HCT116 (cell line): ENCODE measurements around the gene FAM171A1. TPM values are rescaled to one million over a fixed set of nuclear protein-coding genes. Genes with fewer than 3 reads are reported as not detected.
A peak's percentile ranks its signal among the peaks of the same experiment; 100 is the strongest.

Source experiments
- ATAC-seq: fragments of 200-7000 bp; cut with Tn5 transposase; 2 replicates; pipeline ENCODE4 v1.9.1; 2020; ENCODE audit warnings: mild to moderate bottlenecking, moderate library complexity
- BruUV-seq: library from RNA; stranded (reverse); fragments of 400-500 nt; replicated peaks from 2 replicates; lab custom pipeline; 2021; lab: Mats Ljungman, UMichigan
- CTCF ChIA-PET: fragments of 300-600 bp; sonication (Branson Sonifier 250); formaldehyde crosslinking; loops from one replicate; lab custom pipeline; 2021; ENCODE audit warnings: antibody characterized with exemption; lab: Charles Lee
- POLR2A ChIA-PET: fragments of 300-600, 350-600 bp; sonication (Branson Sonifier 250); formaldehyde crosslinking; loops from one replicate; lab custom pipeline; 2021; ENCODE audit warnings: antibody characterized with exemption; lab: Charles Lee
- RAD21 ChIA-PET, 2 experiments: fragments of 300-600 bp; sonication (Branson Sonifier 250); formaldehyde crosslinking; loops; one replicate each; lab custom pipeline; 2023; ENCODE audit warnings: low total read pairs in 2 of 2; ENCODE audit not compliant: uncharacterized antibody in 2 of 2, unreplicated experiment in 2 of 2, low non-redundant PET in 1 of 2; lab: Charles Lee
- DNase-seq: peaks from one replicate; pipeline ENCODE4 v3.0.0-alpha.2; 2010; ENCODE audit warnings: low read depth, low spot score
- H2AFZ ChIP-seq: fragments of 200-600 bp; shearing (Covaris generic), sonication (generic); 2 replicates; pipeline ENCODE4 v1.6.1; 2017; ENCODE audit warnings: low read depth, mixed run types, mixed read lengths, antibody characterized with exemption, low read length; ENCODE audit not compliant: poor library complexity, severe bottlenecking
- H3K27ac ChIP-seq: 2 replicates; pipeline ENCODE4 v1.5.1; 2012; ENCODE audit warnings: low read depth, low read length
- H3K27me3 ChIP-seq: fragments of 200-600 bp; sonication (generic); 2 replicates; pipeline ENCODE4 v1.6.1; 2016; ENCODE audit warnings: mixed run types, low read length, mixed read lengths; ENCODE audit not compliant: insufficient read depth
- H3K36me3 ChIP-seq, 2 experiments: fragments of 200-500 bp in 1 of 2; fragments of 200-600 bp in 1 of 2; sonication (Bioruptor generic) in 1 of 2; sonication (generic) in 1 of 2; 2 replicates each; pipeline versions ENCODE4 v1.5.1 to v1.6.1; 2014 to 2016; ENCODE audit warnings: low read length in 2 of 2, inconsistent platforms in 1 of 2, mixed read lengths in 1 of 2, mixed run types in 1 of 2; ENCODE audit not compliant: insufficient read depth in 2 of 2, control insufficient read depth in 1 of 2
- H3K4me1 ChIP-seq, 2 experiments: fragments of 200-600 bp in 1 of 2; sonication (generic) in 1 of 2; 2 replicates each; pipeline versions ENCODE4 v1.5.1 to v1.6.1; 2012 to 2017; ENCODE audit warnings: low read length in 2 of 2, inconsistent platforms in 1 of 2, mild to moderate bottlenecking in 1 of 2, mixed read lengths in 1 of 2, mixed run types in 1 of 2, moderate library complexity in 1 of 2; ENCODE audit not compliant: insufficient read depth in 2 of 2, control insufficient read depth in 1 of 2
- H3K4me2 ChIP-seq: fragments of 200-600 bp; sonication (generic); 2 replicates; pipeline ENCODE4 v1.6.1; 2017; ENCODE audit warnings: mixed run types, low read length, mixed read lengths
- H3K4me3 ChIP-seq, 2 experiments: fragments of 200-600 bp in 1 of 2; sonication (generic) in 1 of 2; replicated peaks in 1 of 2; 2 replicates each; pipeline ENCODE4 v1.5.1; 2011 to 2016; ENCODE audit warnings: low read length in 2 of 2, control low read depth in 1 of 2, low read depth in 1 of 2, mild to moderate bottlenecking in 1 of 2, mixed read lengths in 1 of 2, mixed run types in 1 of 2
- H3K79me2 ChIP-seq: fragments of 200-600 bp; sonication (generic); 2 replicates; pipeline ENCODE4 v1.6.1; 2017; ENCODE audit warnings: mild to moderate bottlenecking, mixed run types, low read length, moderate library complexity, mixed read lengths; ENCODE audit not compliant: insufficient read depth
- H3K9ac ChIP-seq: fragments of 200-600 bp; sonication (generic); 2 replicates; pipeline ENCODE4 v1.6.1; 2016; ENCODE audit warnings: low read length, mixed read lengths
- H3K9me2 ChIP-seq: fragments of 200-600 bp; sonication (generic), shearing (Covaris generic); 2 replicates; pipeline ENCODE4 v1.6.1; 2017; ENCODE audit warnings: mixed run types, mild to moderate bottlenecking, moderate library complexity; ENCODE audit not compliant: insufficient read depth
- H3K9me3 ChIP-seq, 2 experiments: fragments of 200-500 bp in 1 of 2; fragments of 200-600 bp in 1 of 2; sonication (Bioruptor generic) in 1 of 2; sonication (generic) in 1 of 2; 2 replicates each; pipeline ENCODE4 v1.6.1; 2014 to 2017; ENCODE audit warnings: low read length in 2 of 2, mixed read lengths in 2 of 2, inconsistent platforms in 1 of 2, low read depth in 1 of 2, mild to moderate bottlenecking in 1 of 2, mixed run types in 1 of 2, moderate library complexity in 1 of 2; ENCODE audit not compliant: control insufficient read depth in 1 of 2, insufficient read depth in 1 of 2
- H4K20me1 ChIP-seq: fragments of 200-600 bp; sonication (generic), shearing (Covaris generic); 2 replicates; pipeline ENCODE4 v1.6.1; 2017; ENCODE audit warnings: mixed run types, mild to moderate bottlenecking, moderate library complexity; ENCODE audit not compliant: insufficient read depth
- CBX3 ChIP-seq: IDR thresholded peaks from 2 replicates; pipeline ENCODE4 v1.6.1; 2012; ENCODE audit warnings: low read depth
- CEBPB ChIP-seq: IDR thresholded peaks from 2 replicates; pipeline ENCODE4 v1.6.1; 2012; ENCODE audit warnings: low read depth
- CTCF ChIP-seq, 3 experiments: fragments of 200-600 bp in 1 of 3; sonication (generic) in 1 of 3; IDR thresholded peaks in 2 of 3; conservative IDR thresholded peaks in 1 of 3; 2 replicates each; pipeline ENCODE4 v1.5.1; 2012 to 2017; ENCODE audit warnings: low read depth in 2 of 3, low read length in 2 of 3, antibody characterized with exemption in 1 of 3, borderline replicate concordance in 1 of 3, control low read depth in 1 of 3, mild to moderate bottlenecking in 1 of 3, mixed read lengths in 1 of 3, mixed run types in 1 of 3, moderate library complexity in 1 of 3; ENCODE audit not compliant: insufficient read depth in 1 of 3
- EGR1 ChIP-seq: IDR thresholded peaks from 2 replicates; pipeline ENCODE4 v1.6.1; 2012; ENCODE audit warnings: low read depth
- ELF1 ChIP-seq: IDR thresholded peaks from 2 replicates; pipeline ENCODE4 v1.6.1; 2012; ENCODE audit warnings: low read depth, borderline replicate concordance
- EZH2 ChIP-seq: fragments of 200-600 bp; sonication (generic); IDR thresholded peaks from 2 replicates; pipeline ENCODE4 v1.6.1; 2017; ENCODE audit warnings: antibody characterized with exemption, mixed run types
- FOSL1 ChIP-seq: IDR thresholded peaks from 2 replicates; pipeline ENCODE4 v1.6.1; 2012; ENCODE audit warnings: low read depth
- JUND ChIP-seq: IDR thresholded peaks from 2 replicates; pipeline ENCODE4 v1.6.1; 2012
- MAX ChIP-seq: IDR thresholded peaks from 2 replicates; pipeline ENCODE4 v1.6.1; 2012
- POLR2A ChIP-seq: IDR thresholded peaks from 2 replicates; pipeline ENCODE4 v1.7.0; 2011; ENCODE audit warnings: borderline replicate concordance; ENCODE audit not compliant: insufficient read depth, insufficient read length; ENCODE audit errors: extremely low read depth
- POLR2AphosphoS5 ChIP-seq: IDR thresholded peaks from 2 replicates; pipeline ENCODE4 v1.6.1; 2011; ENCODE audit warnings: mild to moderate bottlenecking, low read depth, low read length, moderate library complexity
- SP1 ChIP-seq: IDR thresholded peaks from 2 replicates; pipeline ENCODE4 v1.6.1; 2012; ENCODE audit warnings: low read depth
- SRF ChIP-seq: IDR thresholded peaks from 2 replicates; pipeline ENCODE4 v1.6.1; 2012; ENCODE audit warnings: low read depth
- YY1 ChIP-seq: IDR thresholded peaks from 2 replicates; pipeline ENCODE4 v1.6.1; 2011; ENCODE audit warnings: low read length, low read depth, moderate library complexity, mild to moderate bottlenecking; ENCODE audit not compliant: insufficient replicate concordance; ENCODE audit errors: extremely low read depth
- ZFX ChIP-seq: fragments of 450-650 bp; IDR thresholded peaks from 2 replicates; pipeline ENCODE4 v1.6.1; 2017
- intact Hi-C: fragments of 100-400 bp; cut with micrococcal nuclease; formaldehyde crosslinking; loops from 2 replicates; pipeline ENCODE4 v1.10.0; 2022
- total RNA-seq: library from RNA; stranded (reverse); gene quantifications from one replicate; pipeline ENCODE4 v1.2.1, GENCODE V29; 2021; ENCODE audit not compliant: unreplicated experiment

The FAM171A1 gene
- total RNA-seq, 1 experiment from 2014 or later, result 32.5 TPM

GRCh38 chr10:15201589-15202300 is 169.3 kb downstream of the FAM171A1 start:
- Histone ChIP-seq H3K4me1 (peaks cover 46 to 84% of the 10 kb centered on the region in 2 experiments), H3K9me2 (no peaks in the 10 kb centered on the region), H3K27ac (peak overlapping the region; percentile 91), H3K9me3 (no peaks in the 10 kb centered on the region), H2AFZ (peak overlapping the region; percentile 20), H3K27me3 (no peaks in the 10 kb centered on the region), H3K4me2 (peak overlapping the region; percentile 74), H3K9ac (peak overlapping the region; percentile 66), H3K4me3 (peak overlapping the region; percentile 11 to 36; a peak in 3 of 4 replicates), H4K20me1 (no peaks in the 10 kb centered on the region), H3K36me3 (0 out of 4 replicates have a peak, but pooled peaks cover 0 to 5% of the 10 kb centered on the region in 2 experiments), H3K79me2 (no peaks in the 10 kb centered on the region)
- ChIA-PET RAD21 (interaction anchor here in 1 of 2 experiments (1.2 kb wide), 1 partner anchor 88 kb away, joined by 3 read pairs; no protein-coding TSS in a partner anchor), POLR2A (interaction anchor here (0.8 kb wide), 1 partner anchor 33 kb away, joined by 3 read pairs; the partner anchor contains the start of gene NMT2), CTCF (no interaction called here)
- ATAC-seq (peak; percentile 46), DNase-seq (peak; percentile 26)
- TF ChIP-seq FOSL1 (peak; percentile 61; the same call in 1 of the 2 replicates), JUND (peak; percentile 53; the same call in 1 of the 2 replicates), SP1 (peak; percentile 36; the same call in 1 of the 2 replicates), CBX3 (no peak)
- intact Hi-C loops, result loop anchor here (5.0 kb wide), 1 partner anchor 34 kb away; the partner anchor contains the start of gene NMT2
- BruUV-seq, result no TSS peak

- Histone ChIP-seq H3K27me3 (no peaks in the 10 kb centered on the region), H2AFZ (no peak overlapping the region), H3K9me3 (no peaks in the 10 kb centered on the region), H3K4me1 (peaks cover 46 to 88% of the 10 kb centered on the region in 2 experiments), H3K36me3 (0 out of 4 replicates have a peak, but pooled peaks cover 0 to 5% of the 10 kb centered on the region in 2 experiments), H3K9ac (peak overlapping the region; percentile 66), H3K4me2 (peak overlapping the region; percentile 74), H3K4me3 (peak overlapping the region in 1 of 2 experiments; percentile 36; a peak in 1 of 4 replicates), H4K20me1 (no peaks in the 10 kb centered on the region), H3K9me2 (no peaks in the 10 kb centered on the region), H3K79me2 (no peaks in the 10 kb centered on the region), H3K27ac (peak overlapping the region; percentile 91; the same call in 1 of the 2 replicates)
- peak; percentile 79 for ATAC-seq
- peak; percentile 90 for DNase-seq
- ChIA-PET POLR2A (no interaction called here), CTCF (no interaction called here), RAD21 (no interaction called here)
- BruUV-seq, result no TSS peak
- intact Hi-C loops, result loop anchor here (5.0 kb wide), 1 partner anchor 33 kb away; the partner anchor contains the start of gene NMT2
- TF ChIP-seq EZH2 (no peak), ZFX (no peak), EGR1 (no peak), CTCF (IDR thresholded peaks at IDR 0.05 in 2 of 3, conservative IDR thresholded peaks at IDR 0.05 in 1 of 3; ENCODE audit: borderline replicate concordance in 1 of 3, insufficient read depth in 1 of 3, low read depth in 2 of 3, low read length in 2 of 3) (no peak), CEBPB (peak; percentile 87), ELF1 (no peak; the same call in 1 of the 2 replicates), POLR2A (no peak), SRF (peak; percentile 80), FOSL1 (peak; percentile 99), YY1 (peak; percentile 34), POLR2AphosphoS5 (peak; percentile 66; the same call in 1 of the 2 replicates), MAX (no peak; the same call in 1 of the 2 replicates)
Observed at GRCh38 chr10:15200626-15201025, 170.5 kb downstream of the FAM171A1 start.
